H7 (cell line): Measurements from ENCODE around the gene ANGPT4. TPM values are rescaled to one million over a fixed set of nuclear protein-coding genes. Genes with fewer than 3 reads are reported as not detected.
A peak's percentile ranks its signal among the peaks of the same experiment; 100 is the strongest.

ENCODE experiments used
- DNase-seq: peaks from one replicate; pipeline ENCODE4 v3.0.0; 2012
- H3K27me3 ChIP-seq: 2 replicates; pipeline ENCODE4 v1.6.0; 2011; ENCODE audit warnings: mild to moderate bottlenecking, low read length; ENCODE audit not compliant: control insufficient read depth, insufficient read depth
- H3K36me3 ChIP-seq: replicated peaks from 2 replicates; pipeline ENCODE4 v1.5.1; 2011; ENCODE audit warnings: low read length; ENCODE audit not compliant: control insufficient read depth, insufficient read depth
- H3K4me3 ChIP-seq: 2 replicates; pipeline ENCODE4 v1.5.1; 2011; ENCODE audit warnings: low read depth, mild to moderate bottlenecking, control low read depth, low read length, moderate library complexity; ENCODE audit not compliant: insufficient read depth
- total RNA-seq: library from RNA; depleted of rRNA; stranded (reverse); fragments of >200 nt; shearing (Covaris generic); gene quantifications from 2 replicates; pipeline ENCODE4 v1.2.3, GENCODE V29; 2014

ANGPT4 gene
- total RNA-seq, 1 experiment from 2014 or later, result 0.31 TPM

GRCh38 chr20:951384-952169, 35.4 kb upstream of the ANGPT4 start:
- H3K27me3 ChIP-seq, result no peaks in the 10 kb centered on the region
- H3K4me3 ChIP-seq, result no peak overlapping the region
- H3K36me3 ChIP-seq, result no peaks in the 10 kb centered on the region
- DNase-seq, result no peak

- no peaks in the 10 kb centered on the region for H3K36me3 ChIP-seq
- DNase-seq, result no peak
- H3K27me3 ChIP-seq, result no peaks in the 10 kb centered on the region
- no peak overlapping the region for H3K4me3 ChIP-seq
These were observed 33.6 kb upstream of the ANGPT4 start for GRCh38 chr20:949717-950116.

GRCh38 chr20:946826-947225, 30.7 kb upstream of the ANGPT4 start:
- no peak for DNase-seq
- no peaks in the 10 kb centered on the region for H3K36me3 ChIP-seq
- no peaks in the 10 kb centered on the region for H3K27me3 ChIP-seq
- no peak overlapping the region for H3K4me3 ChIP-seq

GRCh38 chr20:945841-946240, 29.7 kb upstream of the ANGPT4 start:
- Histone ChIP-seq H3K36me3 (no peaks in the 10 kb centered on the region), H3K27me3 (no peaks in the 10 kb centered on the region), H3K4me3 (no peak overlapping the region)
- DNase-seq, result no peak

- Histone ChIP-seq H3K4me3 (no peak overlapping the region), H3K27me3 (no peaks in the 10 kb centered on the region), H3K36me3 (no peaks in the 10 kb centered on the region)
- peak; percentile 55 for DNase-seq
These were observed 28.8 kb upstream of the ANGPT4 start for GRCh38 chr20:944774-945410.

- no peak overlapping the region for H3K4me3 ChIP-seq
- DNase-seq, result no peak
- no peaks in the 10 kb centered on the region for H3K27me3 ChIP-seq
- H3K36me3 ChIP-seq, result no peaks in the 10 kb centered on the region
These were observed 28.0 kb upstream of the ANGPT4 start for GRCh38 chr20:944148-944547.

GRCh38 chr20:942611-943010, 26.5 kb upstream of the ANGPT4 start:
- Histone ChIP-seq H3K36me3 (no peaks in the 10 kb centered on the region), H3K27me3 (no peaks in the 10 kb centered on the region), H3K4me3 (no peak overlapping the region)
- DNase-seq, result no peak

- H3K36me3 ChIP-seq, result no peaks in the 10 kb centered on the region
- DNase-seq, result no peak
- H3K4me3 ChIP-seq, result no peak overlapping the region
- H3K27me3 ChIP-seq, result no peaks in the 10 kb centered on the region
These were observed 24.8 kb upstream of the ANGPT4 start for GRCh38 chr20:940926-941325.

- no peak for DNase-seq
- Histone ChIP-seq H3K27me3 (no peaks in the 10 kb centered on the region), H3K36me3 (no peaks in the 10 kb centered on the region), H3K4me3 (no peak overlapping the region)
These were observed 23.5 kb upstream of the ANGPT4 start for GRCh38 chr20:939606-940005.

- DNase-seq, result peak; percentile 63
- H3K36me3 ChIP-seq, result no peaks in the 10 kb centered on the region
These were observed 18.2 kb upstream of the ANGPT4 start for GRCh38 chr20:934186-934840.

GRCh38 chr20:933029-933428, 16.9 kb upstream of the ANGPT4 start:
- DNase-seq, result no peak
- H3K4me3 ChIP-seq, result no peak overlapping the region
- H3K36me3 ChIP-seq, result no peaks in the 10 kb centered on the region
- H3K27me3 ChIP-seq, result no peaks in the 10 kb centered on the region

More at GRCh38 chr20:934186-934840, 18.2 kb upstream of the ANGPT4 start:
- Histone ChIP-seq H3K4me3 (no peak overlapping the region), H3K27me3 (no peaks in the 10 kb centered on the region)

- H3K4me3 ChIP-seq, result no peak overlapping the region
- DNase-seq, result no peak
- H3K36me3 ChIP-seq, result no peaks in the 10 kb centered on the region
- H3K27me3 ChIP-seq, result no peaks in the 10 kb centered on the region
These were observed 15.3 kb upstream of the ANGPT4 start for GRCh38 chr20:931401-931800.

- DNase-seq, result no peak
- H3K4me3 ChIP-seq, result no peak overlapping the region
- H3K27me3 ChIP-seq, result no peaks in the 10 kb centered on the region
- no peaks in the 10 kb centered on the region for H3K36me3 ChIP-seq
These were observed 10.5 kb upstream of the ANGPT4 start for GRCh38 chr20:926670-927069.

GRCh38 chr20:925516-925915, 9.4 kb upstream of the ANGPT4 start:
- no peaks in the 10 kb centered on the region for H3K27me3 ChIP-seq
- no peak overlapping the region for H3K4me3 ChIP-seq
- no peak for DNase-seq
- no peaks in the 10 kb centered on the region for H3K36me3 ChIP-seq

GRCh38 chr20:924639-925038, 8.5 kb upstream of the ANGPT4 start:
- DNase-seq, result no peak
- H3K36me3 ChIP-seq, result no peaks in the 10 kb centered on the region
- H3K27me3 ChIP-seq, result no peaks in the 10 kb centered on the region
- H3K4me3 ChIP-seq, result no peak overlapping the region
